Endothelial cell of umbilical vein (primary cell): ENCODE measurements around the gene FOCAD. TPM values are rescaled to one million over a fixed set of nuclear protein-coding genes. Genes with fewer than 3 reads are reported as not detected.

Source experiments
- BruUV-seq: library from RNA; stranded (reverse); fragments of 400-500 nt; replicated peaks from 2 replicates; lab custom pipeline; 2021; lab: Mats Ljungman, UMichigan
- CTCF ChIA-PET: fragments of 300-600, 350-600 bp; sonication (Branson Sonifier 250); formaldehyde crosslinking; loops from one replicate; lab custom pipeline; 2021; ENCODE audit warnings: antibody characterized with exemption, inconsistent platforms; lab: Charles Lee
- POLR2A ChIA-PET: fragments of 300-600, 350-600 bp; sonication (Branson Sonifier 250); formaldehyde crosslinking; loops from one replicate; lab custom pipeline; 2021; ENCODE audit warnings: antibody characterized with exemption, inconsistent platforms; lab: Charles Lee
- DNase-seq: peaks from one replicate; pipeline ENCODE4 v3.0.0-alpha.2; 2011; ENCODE audit warnings: low read depth, low spot score
- FAIRE-seq: peaks from 2 replicates; lab custom pipeline; 2011; peaks lifted over from hg19 to GRCh38; lab: Jason Lieb, UNC
- H2AFZ ChIP-seq: 2 replicates; pipeline ENCODE4 v1.6.0; 2012; ENCODE audit warnings: low read depth, low read length, control low read depth, inconsistent platforms
- H3K27ac ChIP-seq: 2 replicates; pipeline ENCODE4 v1.5.1; 2011; ENCODE audit warnings: low read depth, mild to moderate bottlenecking, control low read depth, low read length, moderate library complexity; ENCODE audit not compliant: insufficient read depth
- H3K27me3 ChIP-seq, 2 experiments: 2 replicates each; pipeline versions ENCODE4 v1.6.0 to v1.6.1; 2011; ENCODE audit warnings: low read length in 2 of 2, mixed read lengths in 1 of 2; ENCODE audit not compliant: control insufficient read depth in 2 of 2, insufficient read depth in 2 of 2
- H3K36me3 ChIP-seq, 2 experiments: 2 replicates in 1 of 2; 3 replicates in 1 of 2; pipeline ENCODE4 v1.5.1; 2011; ENCODE audit warnings: low read length in 2 of 2, mild to moderate bottlenecking in 1 of 2, moderate library complexity in 1 of 2; ENCODE audit not compliant: control insufficient read depth in 2 of 2, insufficient read depth in 2 of 2; ENCODE audit errors: extremely low read depth in 1 of 2
- H3K4me1 ChIP-seq: 3 replicates; pipeline ENCODE4 v1.5.1; 2011; ENCODE audit warnings: mild to moderate bottlenecking, low read length; ENCODE audit not compliant: control insufficient read depth, insufficient read depth; ENCODE audit errors: extremely low read depth
- H3K4me2 ChIP-seq: 2 replicates; pipeline ENCODE4 v1.6.1; 2011; ENCODE audit warnings: low read length, control low read depth, mixed read lengths; ENCODE audit not compliant: insufficient read depth
- H3K4me3 ChIP-seq, 3 experiments: fragments of 200-600 bp in 1 of 3; sonication (generic), shearing (Covaris generic) in 1 of 3; replicated peaks in 1 of 3; 2 replicates each; pipeline ENCODE4 v1.5.1; 2011 to 2016; ENCODE audit warnings: control low read depth in 3 of 3, low read length in 3 of 3, mild to moderate bottlenecking in 2 of 3, inconsistent platforms in 1 of 3, low read depth in 1 of 3, moderate library complexity in 1 of 3; ENCODE audit not compliant: insufficient read depth in 1 of 3
- H3K79me2 ChIP-seq: 2 replicates; pipeline ENCODE4 v1.6.0; 2012; ENCODE audit warnings: low read length, inconsistent platforms; ENCODE audit not compliant: control insufficient read depth, insufficient read depth
- H3K9ac ChIP-seq: replicated peaks from 2 replicates; pipeline ENCODE3; 2011; ENCODE audit warnings: low read length, control low read depth; ENCODE audit not compliant: insufficient read depth; ENCODE audit errors: extremely low read depth
- H3K9me1 ChIP-seq: replicated peaks from 3 replicates; pipeline ENCODE4 v1.6.0; 2011; ENCODE audit warnings: mild to moderate bottlenecking, low read length; ENCODE audit not compliant: control insufficient read depth, insufficient read depth; ENCODE audit errors: extremely low read depth
- H3K9me3 ChIP-seq: replicated peaks from 2 replicates; pipeline ENCODE4 v1.5.1; 2012; ENCODE audit warnings: low read length, inconsistent platforms; ENCODE audit not compliant: control insufficient read depth, insufficient read depth
- H4K20me1 ChIP-seq: replicated peaks from 2 replicates; pipeline ENCODE3; 2011; ENCODE audit warnings: mild to moderate bottlenecking, low read length; ENCODE audit not compliant: control insufficient read depth, insufficient read depth; ENCODE audit errors: extremely low read depth
- CTCF ChIP-seq, 2 donors: IDR thresholded peaks; 1 replicate in 1 of 2; 2 replicates in 1 of 2; pipeline ENCODE4 v1.5.1; 2011; ENCODE audit warnings: low read length in 2 of 2, mild to moderate bottlenecking in 2 of 2, moderate library complexity in 2 of 2, control low read depth in 1 of 2, inconsistent platforms in 1 of 2, low read depth in 1 of 2; ENCODE audit not compliant: insufficient read depth in 1 of 2; ENCODE audit errors: extremely low read depth in 1 of 2
- EZH2 ChIP-seq: IDR thresholded peaks from 2 replicates; pipeline ENCODE4 v1.6.1; 2012; ENCODE audit warnings: borderline replicate concordance, low read depth, mild to moderate bottlenecking, moderate library complexity, low read length, inconsistent platforms; ENCODE audit not compliant: severe bottlenecking
- FOS ChIP-seq: IDR thresholded peaks from 2 replicates; pipeline ENCODE4 v1.6.1; 2011; ENCODE audit warnings: mild to moderate bottlenecking, low read length, moderate library complexity, borderline replicate concordance; ENCODE audit not compliant: insufficient read depth
- GATA2 ChIP-seq: IDR thresholded peaks from 2 replicates; pipeline ENCODE4 v1.7.0; 2011; ENCODE audit warnings: low read depth, mild to moderate bottlenecking, moderate library complexity, mixed read lengths, low read length; ENCODE audit not compliant: insufficient read length, insufficient read depth
- JUN ChIP-seq: IDR thresholded peaks from 2 replicates; pipeline ENCODE4 v1.6.1; 2011; ENCODE audit warnings: borderline replicate concordance, low read depth; ENCODE audit not compliant: insufficient read length, insufficient read depth
- MAX ChIP-seq: IDR thresholded peaks from 2 replicates; pipeline ENCODE4 v1.6.1; 2011; ENCODE audit not compliant: insufficient read depth, insufficient read length
- MYC ChIP-seq: IDR thresholded peaks from one replicate; pipeline ENCODE4 v1.6.1; 2011; ENCODE audit warnings: mild to moderate bottlenecking, low read depth, low read length
- POLR2A ChIP-seq: IDR thresholded peaks from 2 replicates; pipeline ENCODE4 v1.6.1; 2012; ENCODE audit warnings: low read depth, mild to moderate bottlenecking, control low read depth, low read length
- POLR2AphosphoS5 ChIP-seq: IDR thresholded peaks from 2 replicates; pipeline ENCODE4 v1.6.1; 2012; ENCODE audit warnings: low read depth, mild to moderate bottlenecking, control low read depth, low read length, moderate library complexity; ENCODE audit not compliant: insufficient read depth
- dilution Hi-C: fragments of 300-500 bp; cut with MboI; formaldehyde crosslinking; loops from one replicate; pipeline ENCODE4 v1.15.0; 2019; ENCODE audit warnings: low sequenced_read_pairs; ENCODE audit not compliant: extremely low pct_ligation_motif_present
- intact Hi-C: fragments of 100-400 bp; cut with micrococcal nuclease; formaldehyde crosslinking; loops from one replicate; pipeline ENCODE4 v1.10.0; 2022
- polyA plus RNA-seq, 4 experiments: library from polyadenylated mRNA; depleted of rRNA in 3 of 4; stranded (reverse) in 3 of 4; unstranded in 1 of 4; fragments of >200 nt; gene quantifications; 2 replicates each; pipeline versions ENCODE4 v1.2.1 to v1.2.3, GENCODE V29; 2011 to 2012; ENCODE audit warnings: missing spikeins in 1 of 4
- total RNA-seq: library from RNA; stranded (reverse); gene quantifications from 2 replicates; pipeline ENCODE4 v1.2.3, GENCODE V29; 2021

FOCAD gene
- total and polyA plus RNA-seq, 2 donors (not counting 3 experiments of a cell fraction or from before 2014, with no cell fraction given), result 26.7 to 66.9 TPM

GRCh38 chr9:20880271-20880670, 196.2 kb downstream of the FOCAD start:
- POLR2A ChIA-PET, result no interaction called here
- Histone ChIP-seq H2AFZ (no peak overlapping the region), H3K36me3 (no peaks in the 10 kb centered on the region), H3K4me2 (no peak overlapping the region), H4K20me1 (no peaks in the 10 kb centered on the region), H3K9ac (no peak overlapping the region), H3K9me3 (no peaks in the 10 kb centered on the region), H3K9me1 (no peaks in the 10 kb centered on the region), H3K27me3 (no peaks in the 10 kb centered on the region), H3K4me1 (no peaks in the 10 kb centered on the region), H3K79me2 (no peaks in the 10 kb centered on the region), H3K4me3 (no peak overlapping the region), H3K27ac (no peak overlapping the region)
- FAIRE-seq, result no peak
- TF ChIP-seq JUN (no peak), POLR2AphosphoS5 (no peak), MYC (no peak), FOS (no peak)
- dilution Hi-C loops (no loop called here), intact Hi-C loops (loop anchor here (10.0 kb wide), 1 partner anchor 955 kb away; no protein-coding TSS in a partner anchor)
- BruUV-seq, result no TSS peak
- CTCF ChIA-PET, result interaction anchor here (0.8 to 8.5 kb wide), 8 partner anchors 10 to 268 kb away, joined by 3 to 80 read pairs (median 4); partner anchors contain the start of genes FOCAD and MLLT3
- no peak for DNase-seq

- ChIA-PET POLR2A (no interaction called here), CTCF (interaction anchor here (0.8 to 8.5 kb wide), 7 partner anchors 10 to 268 kb away, joined by 3 to 80 read pairs (median 3); partner anchors contain the start of genes FOCAD and MLLT3)
- no peaks in the 10 kb centered on the region for H3K27me3 ChIP-seq
- BruUV-seq, result no TSS peak
- H3K4me3 ChIP-seq, result no peak overlapping the region
- no peaks in the 10 kb centered on the region for H4K20me1 ChIP-seq
- H3K4me1 ChIP-seq, result no peaks in the 10 kb centered on the region
- no peaks in the 10 kb centered on the region for H3K9me1 ChIP-seq
- H3K27ac ChIP-seq, result no peak overlapping the region
- no peaks in the 10 kb centered on the region for H3K79me2 ChIP-seq
- FAIRE-seq (no peak), DNase-seq (no peak)
- intact Hi-C loops (loop anchor here (10.0 kb wide), 1 partner anchor 956 kb away; no protein-coding TSS in a partner anchor), dilution Hi-C loops (no loop called here)
- no peaks in the 10 kb centered on the region for H3K36me3 ChIP-seq
- H2AFZ ChIP-seq, result no peak overlapping the region
- no peak for TF ChIP-seq EZH2
- no peak for TF ChIP-seq FOS
- TF ChIP-seq JUN, result no peak
- TF ChIP-seq POLR2A, result no peak
- no peak for TF ChIP-seq CTCF (IDR thresholded peaks at IDR 0.05; ENCODE audit: extremely low read depth in 1 of 2, insufficient read depth in 1 of 2, low read depth in 1 of 2, low read length in 2 of 2)
- TF ChIP-seq MYC, result no peak
- no peak for TF ChIP-seq GATA2
- no peak for TF ChIP-seq MAX
- TF ChIP-seq POLR2AphosphoS5, result no peak
- no peak overlapping the region for H3K4me2 ChIP-seq
- no peaks in the 10 kb centered on the region for H3K9me3 ChIP-seq
- no peak overlapping the region for H3K9ac ChIP-seq
These were observed 196.6 kb downstream of the FOCAD start for GRCh38 chr9:20880675-20881074.
